CD14-positive monocyte (primary cell): ENCODE data around the gene NPTX2. TPM values are rescaled to one million over a fixed set of nuclear protein-coding genes. Genes with fewer than 3 reads are reported as not detected.

ENCODE experiments used
- DNase-seq, 3 donors: peaks; one replicate each; pipeline ENCODE4 v3.0.0-alpha.2; 2011 to 2022
- H2AFZ ChIP-seq: 2 replicates; pipeline ENCODE4 v1.6.0; 2012; ENCODE audit warnings: mild to moderate bottlenecking, low read depth, low read length, inconsistent platforms; ENCODE audit not compliant: insufficient read depth, poor library complexity, severe bottlenecking
- H3K27ac ChIP-seq, 2 donors: 1 replicate in 1 of 2; 2 replicates in 1 of 2; pipeline ENCODE4 v1.5.1; 2012 to 2013; ENCODE audit warnings: low read length in 2 of 2, control low read depth in 1 of 2, inconsistent platforms in 1 of 2, low read depth in 1 of 2, mild to moderate bottlenecking in 1 of 2
- H3K27me3 ChIP-seq, 2 donors: one replicate each; pipeline versions ENCODE4 v1.6.0 to v1.6.1; 2011 to 2013; ENCODE audit warnings: low read length in 2 of 2; ENCODE audit not compliant: control insufficient read depth in 2 of 2, insufficient read depth in 2 of 2
- H3K36me3 ChIP-seq, 2 donors: replicated peaks in 1 of 2; 1 replicate in 1 of 2; 2 replicates in 1 of 2; pipeline versions ENCODE4 v1.5.1 to v1.6.1; 2012 to 2013; ENCODE audit warnings: low read length in 2 of 2, control low read depth in 1 of 2, inconsistent platforms in 1 of 2, mild to moderate bottlenecking in 1 of 2; ENCODE audit not compliant: insufficient read depth in 2 of 2, control insufficient read depth in 1 of 2
- H3K4me1 ChIP-seq, 2 donors: 1 replicate in 1 of 2; 2 replicates in 1 of 2; pipeline versions ENCODE4 v1.5.1 to v1.6.1; 2012 to 2013; ENCODE audit warnings: low read length in 2 of 2, control low read depth in 1 of 2, inconsistent platforms in 1 of 2, mild to moderate bottlenecking in 1 of 2, moderate library complexity in 1 of 2; ENCODE audit not compliant: insufficient read depth in 2 of 2, control insufficient read depth in 1 of 2
- H3K4me2 ChIP-seq: replicated peaks from 2 replicates; pipeline ENCODE3; 2012; ENCODE audit warnings: low read length, moderate library complexity, mild to moderate bottlenecking; ENCODE audit not compliant: poor library complexity, severe bottlenecking; ENCODE audit errors: extremely low read depth
- H3K4me3 ChIP-seq, 3 experiments: fragments of 200-600 bp in 1 of 3; sonication (generic) in 1 of 3; replicated peaks in 1 of 3; 1 replicate in 2 of 3; 2 replicates in 1 of 3; pipeline ENCODE4 v1.5.1; 2011 to 2013; ENCODE audit warnings: low read length in 3 of 3, mild to moderate bottlenecking in 3 of 3, control low read depth in 2 of 3, low read depth in 2 of 3, inconsistent platforms in 1 of 3, moderate library complexity in 1 of 3
- H3K79me2 ChIP-seq: 2 replicates; pipeline ENCODE4 v1.6.0; 2012; ENCODE audit warnings: mild to moderate bottlenecking, control low read depth, inconsistent platforms, low read length, moderate library complexity; ENCODE audit not compliant: insufficient read depth
- H3K9ac ChIP-seq: 2 replicates; pipeline ENCODE4 v1.6.0; 2017; ENCODE audit warnings: low read length, mild to moderate bottlenecking; ENCODE audit not compliant: insufficient read depth, poor library complexity, severe bottlenecking
- H3K9me3 ChIP-seq, 2 donors: replicated peaks in 1 of 2; 1 replicate in 1 of 2; 2 replicates in 1 of 2; pipeline versions ENCODE4 v1.5.1 to v1.6.1; 2012 to 2013; ENCODE audit warnings: low read length in 2 of 2, control low read depth in 1 of 2; ENCODE audit not compliant: control insufficient read depth in 1 of 2, insufficient read depth in 1 of 2
- H4K20me1 ChIP-seq: 2 replicates; pipeline ENCODE4 v1.6.0; 2012; ENCODE audit warnings: mild to moderate bottlenecking, low read length, control low read depth, moderate library complexity; ENCODE audit not compliant: insufficient read depth
- H3K27ac Mint-ChIP-seq, 7 donors: one replicate each; pipeline ENCODE4 v1.8.0; 2020; ENCODE audit warnings: mild to moderate bottlenecking in 7 of 7, mixed read lengths in 7 of 7, moderate library complexity in 6 of 7, inconsistent platforms in 2 of 7
- H3K27me3 Mint-ChIP-seq, 3 donors: one replicate each; pipeline ENCODE4 v1.8.0; 2021 to 2022; ENCODE audit warnings: low read depth in 3 of 3, mild to moderate bottlenecking in 3 of 3, mixed read lengths in 3 of 3, moderate library complexity in 3 of 3, inconsistent platforms in 1 of 3
- H3K36me3 Mint-ChIP-seq, 2 donors: one replicate each; pipeline ENCODE4 v1.8.0; 2020; ENCODE audit warnings: mixed read lengths in 2 of 2, inconsistent platforms in 1 of 2, mild to moderate bottlenecking in 1 of 2
- H3K4me1 Mint-ChIP-seq: one replicate; pipeline ENCODE4 v1.8.0; 2020; ENCODE audit warnings: mild to moderate bottlenecking, mixed read lengths
- H3K4me3 Mint-ChIP-seq, 2 donors: one replicate each; pipeline ENCODE4 v1.8.0; 2020; ENCODE audit warnings: mild to moderate bottlenecking in 2 of 2, mixed read lengths in 2 of 2, moderate library complexity in 1 of 2
- H3K9me3 Mint-ChIP-seq, 7 donors: one replicate each; pipeline ENCODE4 v1.8.0; 2020 to 2022; ENCODE audit warnings: mixed read lengths in 7 of 7, mild to moderate bottlenecking in 6 of 7, moderate library complexity in 6 of 7, inconsistent platforms in 2 of 7
- WGBS: methylation state at CpG from one replicate; pipeline ENCODE4 v1.1.5; 2013; ENCODE audit warnings: missing lambda C conversion rate; ENCODE audit not compliant: insufficient coverage; 5-methylcytosine and 5-hydroxymethylcytosine counted together
- intact Hi-C, 2 donors: fragments of 100-400 bp; cut with micrococcal nuclease; formaldehyde crosslinking; loops; one replicate each; pipeline versions ENCODE4 v1.15.0 to v1.15.1; 2023
- polyA plus RNA-seq, 3 donors: library from polyadenylated mRNA; depleted of rRNA in 1 of 3; unstranded in 2 of 3; stranded (reverse) in 1 of 3; fragments of 300-500 nt in 2 of 3; fragments of >200 nt in 1 of 3; fragmentation: Illumina TruSeq in 2 of 3; gene quantifications; 1 replicate in 2 of 3; 2 replicates in 1 of 3; pipeline ENCODE4 v1.2.3, GENCODE V29; 2012 to 2021
- TF ChIP-seq, protein P1 (sequence below): fragments of 200-600 bp; IDR thresholded peaks from one replicate; pipeline ENCODE4 v1.8.0; 2022; ENCODE audit warnings: antibody characterized with exemption, mild to moderate bottlenecking

NPTX2 gene
- polyA plus RNA-seq, 3 donors = not detected

DNA sequence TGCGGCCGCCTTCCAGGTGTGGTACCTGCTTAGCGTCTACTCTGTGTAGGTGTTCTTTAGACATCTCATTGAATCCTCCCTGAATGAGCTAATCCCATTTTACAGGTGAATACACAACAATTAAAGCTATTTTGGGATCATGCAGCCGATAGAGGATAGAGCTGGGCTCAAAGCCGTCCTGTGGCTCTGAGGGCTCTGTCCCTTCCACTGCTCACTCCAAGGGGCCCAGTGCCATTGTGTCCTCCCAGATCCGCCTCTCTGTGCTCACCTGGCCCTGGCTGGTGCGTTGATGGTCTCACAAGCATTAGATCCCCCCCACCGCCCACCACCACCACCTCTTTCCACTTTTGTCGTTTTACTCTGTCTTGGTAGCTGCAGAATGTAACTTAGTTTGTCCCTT, 13.1 kb downstream of the NPTX2 start:
- no peaks in the 10 kb centered on the region for H3K79me2 ChIP-seq
- H3K4me3 ChIP-seq = no peak overlapping the region
- Mint-ChIP-seq H3K4me1 (no peaks in the 10 kb centered on the region), H3K4me3 (no peak overlapping the region), H3K27me3 (peaks cover 7 to 16% (median 16%) of the 10 kb centered on the region in 3 donors), H3K9me3 (peaks cover 0 to 10% (median 3%) of the 10 kb centered on the region in 7 donors), H3K27ac (no peak overlapping the region), H3K36me3 (no peaks in the 10 kb centered on the region)
- no peaks in the 10 kb centered on the region for H3K4me1 ChIP-seq
- H3K27me3 ChIP-seq = peaks cover 0 to 5% of the 10 kb centered on the region in 2 donors
- no peaks in the 10 kb centered on the region for H3K36me3 ChIP-seq
- WGBS = 88% methylated on average over 7 of the region's 9 CpGs
- no peaks in the 10 kb centered on the region for H4K20me1 ChIP-seq
- H3K9ac ChIP-seq = no peak overlapping the region
- H2AFZ ChIP-seq = no peak overlapping the region
- DNase-seq = no peak
- H3K9me3 ChIP-seq = no peaks in the 10 kb centered on the region
- TF ChIP-seq, protein P1, sequence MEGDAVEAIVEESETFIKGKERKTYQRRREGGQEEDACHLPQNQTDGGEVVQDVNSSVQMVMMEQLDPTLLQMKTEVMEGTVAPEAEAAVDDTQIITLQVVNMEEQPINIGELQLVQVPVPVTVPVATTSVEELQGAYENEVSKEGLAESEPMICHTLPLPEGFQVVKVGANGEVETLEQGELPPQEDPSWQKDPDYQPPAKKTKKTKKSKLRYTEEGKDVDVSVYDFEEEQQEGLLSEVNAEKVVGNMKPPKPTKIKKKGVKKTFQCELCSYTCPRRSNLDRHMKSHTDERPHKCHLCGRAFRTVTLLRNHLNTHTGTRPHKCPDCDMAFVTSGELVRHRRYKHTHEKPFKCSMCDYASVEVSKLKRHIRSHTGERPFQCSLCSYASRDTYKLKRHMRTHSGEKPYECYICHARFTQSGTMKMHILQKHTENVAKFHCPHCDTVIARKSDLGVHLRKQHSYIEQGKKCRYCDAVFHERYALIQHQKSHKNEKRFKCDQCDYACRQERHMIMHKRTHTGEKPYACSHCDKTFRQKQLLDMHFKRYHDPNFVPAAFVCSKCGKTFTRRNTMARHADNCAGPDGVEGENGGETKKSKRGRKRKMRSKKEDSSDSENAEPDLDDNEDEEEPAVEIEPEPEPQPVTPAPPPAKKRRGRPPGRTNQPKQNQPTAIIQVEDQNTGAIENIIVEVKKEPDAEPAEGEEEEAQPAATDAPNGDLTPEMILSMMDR = no peak
- intact Hi-C loops = no loop called here
- no peak overlapping the region for H3K4me2 ChIP-seq
- H3K27ac ChIP-seq = no peak overlapping the region

DNA sequence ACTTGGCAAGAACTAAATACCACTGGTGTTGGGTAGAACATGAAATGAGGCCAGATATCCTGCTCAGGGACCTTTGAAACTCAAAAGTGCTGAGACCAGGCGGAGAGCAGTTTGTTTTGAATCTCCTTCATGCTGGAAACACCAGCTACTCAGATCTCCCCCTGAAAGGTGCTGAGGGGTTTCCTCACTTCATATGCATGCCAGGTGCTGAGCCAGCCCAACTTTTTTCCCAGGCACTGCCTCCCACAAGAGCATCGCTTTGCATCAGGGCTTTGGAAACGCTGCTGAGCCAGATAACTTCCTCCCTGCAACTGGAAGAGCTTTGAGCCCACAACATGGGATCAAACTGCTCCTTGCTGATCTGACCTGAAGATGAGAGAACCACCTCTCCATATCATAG, 13.7 kb downstream of the NPTX2 start:
- Histone ChIP-seq H3K4me2 (no peak overlapping the region), H3K79me2 (no peaks in the 10 kb centered on the region), H3K4me1 (no peaks in the 10 kb centered on the region), H3K36me3 (no peaks in the 10 kb centered on the region), H3K27me3 (peaks cover 0 to 5% of the 10 kb centered on the region in 2 donors), H2AFZ (no peak overlapping the region), H4K20me1 (no peaks in the 10 kb centered on the region), H3K4me3 (no peak overlapping the region), H3K9me3 (no peaks in the 10 kb centered on the region), H3K9ac (no peak overlapping the region), H3K27ac (no peak overlapping the region)
- no peak for DNase-seq
- H3K9me3 Mint-ChIP-seq = peaks cover 0 to 10% (median 3%) of the 10 kb centered on the region in 7 donors
- TF ChIP-seq, protein P1 = no peak
- H3K4me1 Mint-ChIP-seq = no peaks in the 10 kb centered on the region
- H3K4me3 Mint-ChIP-seq = no peak overlapping the region
- intact Hi-C loops = no loop called here
- WGBS = 76% methylated on average over 3 of the region's 3 CpGs
- H3K36me3 Mint-ChIP-seq = no peaks in the 10 kb centered on the region
- H3K27ac Mint-ChIP-seq = no peak overlapping the region
- peaks cover 7 to 18% (median 16%) of the 10 kb centered on the region in 3 donors for H3K27me3 Mint-ChIP-seq
